Measurements from ENCODE around the gene LRRC3C. TPM values are rescaled to one million over a fixed set of nuclear protein-coding genes. Genes with fewer than 3 reads are reported as not detected.

The LRRC3C gene
- total and polyA plus RNA-seq, 7 donors = 0.07 TPM; not detected in 6

GRCh38 chr17:39969375-39969774, 41.8 kb downstream of the LRRC3C start:
- intact Hi-C loops (cut with DNase I) = no loop called here
- no peaks in the 10 kb centered on the region for H3K9me3 ChIP-seq
- H3K27ac ChIP-seq = no peak overlapping the region
- no peaks in the 10 kb centered on the region for H3K36me3 ChIP-seq
- H3K4me3 ChIP-seq = no peak overlapping the region
- H3K4me1 ChIP-seq = no peaks in the 10 kb centered on the region
- H3K27me3 ChIP-seq = peaks cover 0 to 5% (median 0%) of the 10 kb centered on the region in 3 donors
- no peak for DNase-seq
- WGBS, 2 donors = 78 to 92% methylated on average over 6 of the region's 6 CpGs
- no peak for TF ChIP-seq POLR2AphosphoS5 (IDR thresholded peaks at IDR 0.05)
- no peak for TF ChIP-seq EP300 (IDR thresholded peaks at IDR 0.05)
- TF ChIP-seq, protein P1, sequence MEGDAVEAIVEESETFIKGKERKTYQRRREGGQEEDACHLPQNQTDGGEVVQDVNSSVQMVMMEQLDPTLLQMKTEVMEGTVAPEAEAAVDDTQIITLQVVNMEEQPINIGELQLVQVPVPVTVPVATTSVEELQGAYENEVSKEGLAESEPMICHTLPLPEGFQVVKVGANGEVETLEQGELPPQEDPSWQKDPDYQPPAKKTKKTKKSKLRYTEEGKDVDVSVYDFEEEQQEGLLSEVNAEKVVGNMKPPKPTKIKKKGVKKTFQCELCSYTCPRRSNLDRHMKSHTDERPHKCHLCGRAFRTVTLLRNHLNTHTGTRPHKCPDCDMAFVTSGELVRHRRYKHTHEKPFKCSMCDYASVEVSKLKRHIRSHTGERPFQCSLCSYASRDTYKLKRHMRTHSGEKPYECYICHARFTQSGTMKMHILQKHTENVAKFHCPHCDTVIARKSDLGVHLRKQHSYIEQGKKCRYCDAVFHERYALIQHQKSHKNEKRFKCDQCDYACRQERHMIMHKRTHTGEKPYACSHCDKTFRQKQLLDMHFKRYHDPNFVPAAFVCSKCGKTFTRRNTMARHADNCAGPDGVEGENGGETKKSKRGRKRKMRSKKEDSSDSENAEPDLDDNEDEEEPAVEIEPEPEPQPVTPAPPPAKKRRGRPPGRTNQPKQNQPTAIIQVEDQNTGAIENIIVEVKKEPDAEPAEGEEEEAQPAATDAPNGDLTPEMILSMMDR (IDR thresholded peaks at IDR 0.05) = no peak
- TF ChIP-seq POLR2A (IDR thresholded peaks at IDR 0.05) = no peak

- no peak for DNase-seq
- WGBS, 2 donors = 58 to 72% methylated on average over 7 of the region's 7 CpGs
- TF ChIP-seq, protein P1 (IDR thresholded peaks at IDR 0.05) = no peak
- TF ChIP-seq EP300 (IDR thresholded peaks at IDR 0.05) (no peak), POLR2A (IDR thresholded peaks at IDR 0.05) (no peak), POLR2AphosphoS5 (IDR thresholded peaks at IDR 0.05) (no peak)
- peaks cover 0 to 7% (median 0%) of the 10 kb centered on the region in 3 donors for H3K27me3 ChIP-seq
- H3K4me3 ChIP-seq = no peak overlapping the region
- intact Hi-C loops (cut with DNase I) = loop anchor here (10.0 kb wide), 1 partner anchor 345 kb away; the partner anchor contains the start of gene PPP1R1B
- no peak overlapping the region for H3K27ac ChIP-seq
- no peaks in the 10 kb centered on the region for H3K36me3 ChIP-seq
- H3K4me1 ChIP-seq = no peaks in the 10 kb centered on the region
- H3K9me3 ChIP-seq = no peaks in the 10 kb centered on the region
Observed at GRCh38 chr17:39970157-39970692, 42.7 kb downstream of the LRRC3C start.

DNA sequence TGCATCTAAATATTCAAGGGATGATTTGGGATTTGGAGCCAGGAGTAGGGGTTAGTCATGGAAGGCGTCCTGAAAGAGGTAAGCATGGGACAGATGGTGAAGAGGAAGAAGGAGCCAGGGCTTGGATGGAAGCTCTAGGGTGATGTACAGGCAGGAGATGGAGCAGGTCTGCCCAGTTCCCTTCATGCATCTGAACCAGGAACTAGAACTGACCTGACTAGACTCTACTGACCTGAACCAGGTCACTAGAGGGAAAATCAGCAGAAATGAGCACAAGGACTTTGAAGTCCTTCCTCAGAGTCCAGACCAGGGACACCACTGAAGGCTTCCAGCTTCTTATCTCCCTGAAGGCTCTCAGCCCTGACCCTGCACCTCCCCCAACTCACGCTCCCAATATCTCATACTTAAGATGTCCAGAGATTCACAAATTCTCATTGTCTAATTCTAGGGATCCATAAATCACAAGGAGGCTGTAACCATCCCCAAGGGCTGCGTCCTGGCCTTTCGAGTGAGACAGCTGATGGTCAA, 43.6 kb downstream of the LRRC3C start:
- peaks cover 0 to 7% (median 0%) of the 10 kb centered on the region in 3 donors for H3K27me3 ChIP-seq
- no peaks in the 10 kb centered on the region for H3K36me3 ChIP-seq
- DNase-seq = no peak
- TF ChIP-seq EP300 (IDR thresholded peaks at IDR 0.05) = no peak
- no peak for TF ChIP-seq POLR2A (IDR thresholded peaks at IDR 0.05)
- TF ChIP-seq POLR2AphosphoS5 (IDR thresholded peaks at IDR 0.05) = no peak
- TF ChIP-seq, protein P1 (IDR thresholded peaks at IDR 0.05) = no peak
- H3K27ac ChIP-seq = no peak overlapping the region
- no peaks in the 10 kb centered on the region for H3K4me1 ChIP-seq
- 90 to 96% methylated on average over 4 of the region's 4 CpGs for WGBS, 2 donors
- H3K4me3 ChIP-seq = no peak overlapping the region
- intact Hi-C loops (cut with DNase I) = loop anchor here (10.0 kb wide), 1 partner anchor 346 kb away; the partner anchor contains the start of gene PPP1R1B
- H3K9me3 ChIP-seq = no peaks in the 10 kb centered on the region

GRCh38 chr17:39972271-39972670, 44.7 kb downstream of the LRRC3C start:
- intact Hi-C loops (cut with DNase I) = loop anchor here (10.0 kb wide), 1 partner anchor 347 kb away; the partner anchor contains the start of gene PPP1R1B
- no peaks in the 10 kb centered on the region for H3K36me3 ChIP-seq
- H3K4me1 ChIP-seq = no peaks in the 10 kb centered on the region
- H3K4me3 ChIP-seq = no peak overlapping the region
- no peak overlapping the region for H3K27ac ChIP-seq
- no peaks in the 10 kb centered on the region for H3K9me3 ChIP-seq
- WGBS, 2 donors = 49 to 53% methylated on average over 3 of the region's 3 CpGs
- TF ChIP-seq POLR2AphosphoS5 (IDR thresholded peaks at IDR 0.05) = no peak
- TF ChIP-seq, protein P1 (IDR thresholded peaks at IDR 0.05) = no peak
- H3K27me3 ChIP-seq = peaks cover 0 to 7% (median 0%) of the 10 kb centered on the region in 3 donors
- DNase-seq = no peak

Data from sigmoid colon (tissue), 7 donors.